HCT116 (cell line): ENCODE data around the gene TMTC2.

ENCODE experiments used
- CBX3 ChIP-seq: IDR thresholded peaks from 2 replicates; pipeline ENCODE4 v1.6.1; 2012; ENCODE audit warnings: low read depth
- CEBPB ChIP-seq: IDR thresholded peaks from 2 replicates; pipeline ENCODE4 v1.6.1; 2012; ENCODE audit warnings: low read depth
- CTCF ChIP-seq, 3 experiments: fragments of 200-600 bp in 1 of 3; sonication (generic) in 1 of 3; IDR thresholded peaks in 2 of 3; conservative IDR thresholded peaks in 1 of 3; 2 replicates each; pipeline ENCODE4 v1.5.1; 2012 to 2017; ENCODE audit warnings: low read depth in 2 of 3, low read length in 2 of 3, antibody characterized with exemption in 1 of 3, borderline replicate concordance in 1 of 3, control low read depth in 1 of 3, mild to moderate bottlenecking in 1 of 3, mixed read lengths in 1 of 3, mixed run types in 1 of 3, moderate library complexity in 1 of 3; ENCODE audit not compliant: insufficient read depth in 1 of 3
- EZH2 ChIP-seq: fragments of 200-600 bp; sonication (generic); IDR thresholded peaks from 2 replicates; pipeline ENCODE4 v1.6.1; 2017; ENCODE audit warnings: antibody characterized with exemption, mixed run types
- EZH2phosphoT487 ChIP-seq: fragments of 200-600 bp; IDR thresholded peaks from 2 replicates; pipeline ENCODE4 v1.6.1; 2018; ENCODE audit warnings: antibody characterized with exemption, borderline replicate concordance
- POLR2A ChIP-seq: IDR thresholded peaks from 2 replicates; pipeline ENCODE4 v1.7.0; 2011; ENCODE audit warnings: borderline replicate concordance; ENCODE audit not compliant: insufficient read depth, insufficient read length; ENCODE audit errors: extremely low read depth
- POLR2AphosphoS5 ChIP-seq: IDR thresholded peaks from 2 replicates; pipeline ENCODE4 v1.6.1; 2011; ENCODE audit warnings: mild to moderate bottlenecking, low read depth, low read length, moderate library complexity
- RAD21 ChIP-seq: IDR thresholded peaks from 2 replicates; pipeline ENCODE4 v1.6.1; 2012; ENCODE audit warnings: low read depth, mild to moderate bottlenecking
- SIN3A ChIP-seq: IDR thresholded peaks from 2 replicates; pipeline ENCODE4 v1.6.1; 2012; ENCODE audit warnings: low read depth
- TCF7L2 ChIP-seq: IDR thresholded peaks from 2 replicates; pipeline ENCODE4 v1.7.0; 2011; ENCODE audit warnings: borderline replicate concordance, inconsistent platforms; ENCODE audit not compliant: insufficient read depth, insufficient read length; ENCODE audit errors: extremely low read depth
- TF ChIP-seq, protein P1 (sequence below): IDR thresholded peaks from 2 replicates; pipeline ENCODE4 v1.6.1; 2012; ENCODE audit warnings: low read depth
- TF ChIP-seq, protein P2 (sequence below): IDR thresholded peaks from 2 replicates; pipeline ENCODE4 v1.6.1; 2012

DNA sequence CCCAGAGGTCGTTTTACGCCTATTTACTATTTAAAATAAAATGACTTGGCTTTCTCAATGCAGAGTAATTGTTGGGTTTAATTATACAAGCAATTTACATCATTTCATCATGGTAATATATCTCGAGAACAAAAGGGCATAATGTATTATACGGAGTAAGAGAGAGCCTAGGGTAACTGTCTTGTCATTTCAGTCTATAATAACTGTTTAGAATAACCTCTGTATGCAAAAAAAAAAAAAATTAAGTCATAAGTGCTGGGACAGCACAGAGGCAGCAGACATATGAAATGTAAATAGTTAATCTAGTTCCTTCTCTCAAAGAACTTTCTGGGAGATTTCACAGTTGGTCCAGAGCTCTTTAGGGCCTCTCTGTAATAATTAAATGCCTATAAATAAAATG is 284.9 kb downstream of the TMTC2 start:
- TF ChIP-seq POLR2AphosphoS5, result no peak
- no peak for TF ChIP-seq CTCF (IDR thresholded peaks at IDR 0.05 in 2 of 3, conservative IDR thresholded peaks at IDR 0.05 in 1 of 3; ENCODE audit: borderline replicate concordance in 1 of 3, insufficient read depth in 1 of 3, low read depth in 2 of 3, low read length in 2 of 3)
- TF ChIP-seq POLR2A, result no peak
- TF ChIP-seq CEBPB, result no peak
- TF ChIP-seq, protein P1, sequence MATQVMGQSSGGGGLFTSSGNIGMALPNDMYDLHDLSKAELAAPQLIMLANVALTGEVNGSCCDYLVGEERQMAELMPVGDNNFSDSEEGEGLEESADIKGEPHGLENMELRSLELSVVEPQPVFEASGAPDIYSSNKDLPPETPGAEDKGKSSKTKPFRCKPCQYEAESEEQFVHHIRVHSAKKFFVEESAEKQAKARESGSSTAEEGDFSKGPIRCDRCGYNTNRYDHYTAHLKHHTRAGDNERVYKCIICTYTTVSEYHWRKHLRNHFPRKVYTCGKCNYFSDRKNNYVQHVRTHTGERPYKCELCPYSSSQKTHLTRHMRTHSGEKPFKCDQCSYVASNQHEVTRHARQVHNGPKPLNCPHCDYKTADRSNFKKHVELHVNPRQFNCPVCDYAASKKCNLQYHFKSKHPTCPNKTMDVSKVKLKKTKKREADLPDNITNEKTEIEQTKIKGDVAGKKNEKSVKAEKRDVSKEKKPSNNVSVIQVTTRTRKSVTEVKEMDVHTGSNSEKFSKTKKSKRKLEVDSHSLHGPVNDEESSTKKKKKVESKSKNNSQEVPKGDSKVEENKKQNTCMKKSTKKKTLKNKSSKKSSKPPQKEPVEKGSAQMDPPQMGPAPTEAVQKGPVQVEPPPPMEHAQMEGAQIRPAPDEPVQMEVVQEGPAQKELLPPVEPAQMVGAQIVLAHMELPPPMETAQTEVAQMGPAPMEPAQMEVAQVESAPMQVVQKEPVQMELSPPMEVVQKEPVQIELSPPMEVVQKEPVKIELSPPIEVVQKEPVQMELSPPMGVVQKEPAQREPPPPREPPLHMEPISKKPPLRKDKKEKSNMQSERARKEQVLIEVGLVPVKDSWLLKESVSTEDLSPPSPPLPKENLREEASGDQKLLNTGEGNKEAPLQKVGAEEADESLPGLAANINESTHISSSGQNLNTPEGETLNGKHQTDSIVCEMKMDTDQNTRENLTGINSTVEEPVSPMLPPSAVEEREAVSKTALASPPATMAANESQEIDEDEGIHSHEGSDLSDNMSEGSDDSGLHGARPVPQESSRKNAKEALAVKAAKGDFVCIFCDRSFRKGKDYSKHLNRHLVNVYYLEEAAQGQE, result no peak
- TF ChIP-seq EZH2phosphoT487, result no peak
- TF ChIP-seq TCF7L2, result no peak
- no peak for TF ChIP-seq RAD21
- TF ChIP-seq CBX3, result no peak
- no peak for TF ChIP-seq SIN3A
- no peak for TF ChIP-seq EZH2
- TF ChIP-seq, protein P2, sequence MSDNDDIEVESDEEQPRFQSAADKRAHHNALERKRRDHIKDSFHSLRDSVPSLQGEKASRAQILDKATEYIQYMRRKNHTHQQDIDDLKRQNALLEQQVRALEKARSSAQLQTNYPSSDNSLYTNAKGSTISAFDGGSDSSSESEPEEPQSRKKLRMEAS, result no peak
